Right lobe of liver (tissue), 4 donors: ENCODE results near the gene MYH13.

Experiments used
- POLR2A ChIP-seq: fragments of 450-650 bp; IDR thresholded peaks from one replicate; pipeline ENCODE4 v1.6.1; 2017; ENCODE audit warnings: antibody characterized with exemption, mild to moderate bottlenecking
- TF ChIP-seq, protein P1 (sequence below), 4 donors: fragments of 200-600 bp in 3 of 4; fragments of 450-650 bp in 1 of 4; IDR thresholded peaks; one replicate each; pipeline versions ENCODE4 v1.5.1 to v1.8.0; 2016 to 2022; ENCODE audit warnings: antibody characterized with exemption in 4 of 4, mild to moderate bottlenecking in 2 of 4
- donor health status: DM: no; HTN: no; CAD: no.
- donor health status: DM: no; HTN: no; CAD: no.
- donor health status: DM: no; HTN: yes; CAD: no.

DNA sequence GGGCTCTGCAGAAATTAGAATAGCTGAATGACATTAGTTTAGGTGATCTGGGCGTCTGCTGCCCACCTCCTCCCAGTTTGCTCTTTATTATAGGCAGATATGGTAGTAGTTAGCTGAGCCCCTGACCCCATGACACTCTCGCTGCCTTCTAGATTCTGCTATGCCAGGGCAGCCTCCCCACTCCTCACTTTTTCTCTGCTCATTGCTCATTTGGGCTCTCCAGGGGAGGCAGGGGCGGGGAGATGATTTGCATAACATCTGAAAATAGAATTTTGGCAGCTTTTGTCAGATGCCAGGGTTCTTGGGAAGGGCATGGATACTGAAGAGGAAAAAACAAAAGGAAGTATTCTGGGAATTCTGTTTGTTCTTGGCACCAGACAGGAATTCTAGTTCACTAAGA is 96.4 kb downstream of the MYH13 start:
- TF ChIP-seq, protein P1, sequence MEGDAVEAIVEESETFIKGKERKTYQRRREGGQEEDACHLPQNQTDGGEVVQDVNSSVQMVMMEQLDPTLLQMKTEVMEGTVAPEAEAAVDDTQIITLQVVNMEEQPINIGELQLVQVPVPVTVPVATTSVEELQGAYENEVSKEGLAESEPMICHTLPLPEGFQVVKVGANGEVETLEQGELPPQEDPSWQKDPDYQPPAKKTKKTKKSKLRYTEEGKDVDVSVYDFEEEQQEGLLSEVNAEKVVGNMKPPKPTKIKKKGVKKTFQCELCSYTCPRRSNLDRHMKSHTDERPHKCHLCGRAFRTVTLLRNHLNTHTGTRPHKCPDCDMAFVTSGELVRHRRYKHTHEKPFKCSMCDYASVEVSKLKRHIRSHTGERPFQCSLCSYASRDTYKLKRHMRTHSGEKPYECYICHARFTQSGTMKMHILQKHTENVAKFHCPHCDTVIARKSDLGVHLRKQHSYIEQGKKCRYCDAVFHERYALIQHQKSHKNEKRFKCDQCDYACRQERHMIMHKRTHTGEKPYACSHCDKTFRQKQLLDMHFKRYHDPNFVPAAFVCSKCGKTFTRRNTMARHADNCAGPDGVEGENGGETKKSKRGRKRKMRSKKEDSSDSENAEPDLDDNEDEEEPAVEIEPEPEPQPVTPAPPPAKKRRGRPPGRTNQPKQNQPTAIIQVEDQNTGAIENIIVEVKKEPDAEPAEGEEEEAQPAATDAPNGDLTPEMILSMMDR (IDR thresholded peaks at IDR 0.05), result no peak
- TF ChIP-seq POLR2A, result no peak
